Subcutaneous adipose tissue (tissue), 4 donors: ENCODE measurements around the gene SMARCAL1. TPM values are rescaled to one million over a fixed set of nuclear protein-coding genes. Genes with fewer than 3 reads are reported as not detected.

Experiments used
- CTCF ChIP-seq: fragments of 450-650 bp; IDR thresholded peaks from one replicate; pipeline ENCODE4 v1.5.1; 2016; ENCODE audit warnings: low read depth, mild to moderate bottlenecking, control low read depth, antibody characterized with exemption, moderate library complexity
- total RNA-seq, 4 donors: library from RNA; depleted of rRNA; stranded (reverse); fragments of >200 nt; gene quantifications; one replicate each; pipeline ENCODE4 v1.1.0, GENCODE V29; 2016

The SMARCAL1 gene
- total RNA-seq, 4 donors from 2014 or later = 13.2 to 39.7 (median 23.6) TPM

GRCh38 chr2:216430811-216431530, 18.7 kb downstream of the SMARCAL1 start:
- TF ChIP-seq CTCF = no peak

- TF ChIP-seq CTCF = no peak
Measured at GRCh38 chr2:216431531-216431856, 19.2 kb downstream of the SMARCAL1 start.

GRCh38 chr2:216436383-216436782, 24.1 kb downstream of the SMARCAL1 start:
- no peak for TF ChIP-seq CTCF

GRCh38 chr2:216441308-216442010, 29.2 kb downstream of the SMARCAL1 start:
- TF ChIP-seq CTCF = no peak

- no peak for TF ChIP-seq CTCF
Measured at GRCh38 chr2:216445501-216445900, 33.2 kb downstream of the SMARCAL1 start.

- no peak for TF ChIP-seq CTCF
Measured at GRCh38 chr2:216446343-216446742, 34.1 kb downstream of the SMARCAL1 start.

- no peak for TF ChIP-seq CTCF
Measured at GRCh38 chr2:216447293-216447692, 35.0 kb downstream of the SMARCAL1 start.
